Hepatocyte (in vitro differentiated cells): ENCODE measurements around the gene CHCHD6. TPM values are rescaled to one million over a fixed set of nuclear protein-coding genes. Genes with fewer than 3 reads are reported as not detected.

Source experiments
- DNase-seq: peaks from one replicate; pipeline ENCODE4 v3.0.0-alpha.2; 2016; ENCODE audit warnings: low spot score
- H2AFZ ChIP-seq: fragments of 200-600 bp; sonication (generic); 2 replicates; pipeline ENCODE4 v1.6.0; 2016; ENCODE audit warnings: antibody characterized with exemption, mild to moderate bottlenecking
- H3K27ac ChIP-seq: fragments of 200-600 bp; sonication (generic); 2 replicates; pipeline ENCODE4 v1.5.1; 2016; ENCODE audit warnings: mild to moderate bottlenecking
- H3K27me3 ChIP-seq: fragments of 200-600 bp; sonication (generic); 2 replicates; pipeline ENCODE4 v1.6.1; 2016
- H3K36me3 ChIP-seq: fragments of 200-600 bp; sonication (generic); replicated peaks from 2 replicates; pipeline ENCODE4 v1.5.1; 2016; ENCODE audit warnings: low read depth; ENCODE audit not compliant: insufficient read depth
- H3K4me1 ChIP-seq: fragments of 200-600 bp; sonication (generic); 2 replicates; pipeline ENCODE4 v1.5.1; 2016; ENCODE audit warnings: mild to moderate bottlenecking, moderate library complexity; ENCODE audit not compliant: insufficient read depth
- H3K4me2 ChIP-seq: fragments of 200-600 bp; sonication (generic); 2 replicates; pipeline ENCODE4 v1.6.0; 2016
- H3K4me3 ChIP-seq: fragments of 200-600 bp; sonication (generic); 2 replicates; pipeline ENCODE4 v1.5.1; 2016; ENCODE audit warnings: mild to moderate bottlenecking
- H3K79me2 ChIP-seq: fragments of 200-600 bp; sonication (generic); 2 replicates; pipeline ENCODE4 v1.6.0; 2017; ENCODE audit warnings: mild to moderate bottlenecking
- H3K9me2 ChIP-seq: fragments of 200-600 bp; sonication (generic); replicated peaks from 2 replicates; pipeline ENCODE4 v1.6.0; 2017; ENCODE audit warnings: mild to moderate bottlenecking; ENCODE audit not compliant: insufficient read depth
- H3K9me3 ChIP-seq: fragments of 200-600 bp; sonication (generic); 2 replicates; pipeline ENCODE4 v1.5.1; 2016; ENCODE audit warnings: low read depth, mild to moderate bottlenecking
- H4K20me1 ChIP-seq: fragments of 200-600 bp; sonication (generic); 2 replicates; pipeline ENCODE4 v1.6.0; 2016; ENCODE audit warnings: mild to moderate bottlenecking; ENCODE audit not compliant: insufficient read depth, poor library complexity, severe bottlenecking
- CTCF ChIP-seq: fragments of 200-600 bp; sonication (generic); IDR thresholded peaks from 2 replicates; pipeline ENCODE4 v1.5.1; 2016; ENCODE audit warnings: antibody characterized with exemption, mild to moderate bottlenecking; ENCODE audit not compliant: poor library complexity
- EZH2 ChIP-seq: fragments of 200-600 bp; sonication (generic); IDR thresholded peaks from 2 replicates; pipeline ENCODE4 v1.6.1; 2016; ENCODE audit warnings: antibody characterized with exemption, mild to moderate bottlenecking, borderline replicate concordance
- EZH2phosphoT487 ChIP-seq: fragments of 200-600 bp; sonication (generic); IDR thresholded peaks from one replicate; pipeline ENCODE4 v1.6.1; 2018; ENCODE audit warnings: antibody characterized with exemption, mild to moderate bottlenecking, low read depth, moderate library complexity; ENCODE audit not compliant: unreplicated experiment, severe bottlenecking
- WGBS: methylation state at CpG from one replicate; pipeline ENCODE4 v1.1.6; 2016; ENCODE audit warnings: low lambda C conversion rate; ENCODE audit errors: missing lambda C conversion rate; 5-methylcytosine and 5-hydroxymethylcytosine counted together
- polyA plus RNA-seq: library from polyadenylated mRNA; unstranded; fragments of >200 nt; fragmentation: Nextera tagmentation; extraction: Ambion mirVana; gene quantifications from 2 replicates; pipeline ENCODE4 v1.2.1, GENCODE V29; 2016
- total RNA-seq: library from RNA; depleted of rRNA; stranded (reverse); fragments of >200 nt; gene quantifications from 2 replicates; pipeline ENCODE4 v1.2.3, GENCODE V29; 2014

Gene CHCHD6
- total and polyA plus RNA-seq, 2 experiments from 2014 or later, result 13.8 to 19.7 TPM

DNA sequence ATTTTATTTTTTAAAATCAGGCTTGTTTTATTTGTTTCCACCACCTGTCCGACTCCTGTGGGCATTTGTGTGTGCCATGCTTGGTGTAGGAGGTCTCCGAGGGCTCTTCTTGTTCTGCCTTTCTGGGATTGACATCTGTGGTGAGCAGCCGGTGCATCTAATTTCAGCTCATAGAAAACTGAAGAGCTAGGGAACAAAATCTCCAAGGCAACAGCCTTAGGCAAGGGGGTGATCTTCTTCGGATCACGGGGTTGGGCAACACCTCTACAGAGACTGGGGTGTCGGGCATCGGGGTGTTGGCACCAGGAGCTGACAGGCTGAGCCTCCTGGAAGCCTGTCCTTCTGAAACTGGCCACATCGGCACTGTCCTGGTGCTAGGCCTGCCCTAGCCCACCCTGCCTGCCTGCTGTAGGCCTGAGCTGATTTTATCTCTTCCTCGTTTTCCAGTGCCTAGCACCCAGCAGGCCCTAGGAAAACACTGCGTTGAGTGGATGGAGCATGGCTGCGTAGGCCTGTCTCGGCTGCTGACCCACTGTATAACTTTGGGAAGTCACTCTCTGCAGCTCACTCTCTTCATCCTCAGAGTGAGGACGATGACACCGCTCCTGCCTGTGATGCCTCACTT, 10.3 kb downstream of the CHCHD6 start:
- no peaks in the 10 kb centered on the region for H3K9me2 ChIP-seq
- no peak for TF ChIP-seq EZH2
- TF ChIP-seq CTCF, result no peak
- TF ChIP-seq EZH2phosphoT487, result no peak
- no peaks in the 10 kb centered on the region for H3K4me1 ChIP-seq
- no peak overlapping the region for H3K4me3 ChIP-seq
- no peak overlapping the region for H2AFZ ChIP-seq
- no peak overlapping the region for H3K4me2 ChIP-seq
- DNase-seq, result no peak
- no peaks in the 10 kb centered on the region for H3K9me3 ChIP-seq
- H3K27me3 ChIP-seq, result no peaks in the 10 kb centered on the region
- H3K79me2 ChIP-seq, result peaks cover 9% of the 10 kb centered on the region
- no peaks in the 10 kb centered on the region for H4K20me1 ChIP-seq
- H3K27ac ChIP-seq, result no peak overlapping the region
- 93% methylated on average over 14 of the region's 14 CpGs for WGBS
- H3K36me3 ChIP-seq, result no peaks in the 10 kb centered on the region

DNA sequence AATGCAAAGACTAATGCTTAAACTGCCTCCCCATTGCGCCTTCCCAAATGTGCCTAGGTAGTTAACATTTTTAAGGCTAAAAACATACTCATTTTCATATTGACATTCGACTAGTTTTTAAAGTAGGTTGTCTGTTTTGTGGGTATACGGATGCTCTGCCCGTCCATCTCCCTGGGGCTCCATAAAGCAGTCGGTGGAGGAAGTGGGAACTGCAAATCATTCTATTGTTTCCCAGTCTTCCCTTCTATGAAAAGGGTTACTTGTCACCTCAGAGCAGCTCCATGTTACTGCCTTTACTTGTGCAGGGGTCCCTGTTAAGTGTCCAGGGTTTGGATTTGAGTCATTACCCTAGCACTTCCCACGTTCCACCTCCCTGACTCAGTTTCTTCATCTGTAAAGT, 10.9 kb downstream of the CHCHD6 start:
- TF ChIP-seq EZH2, result no peak
- TF ChIP-seq CTCF, result no peak
- TF ChIP-seq EZH2phosphoT487, result no peak
- DNase-seq, result no peak
- no peak overlapping the region for H3K4me3 ChIP-seq
- no peak overlapping the region for H2AFZ ChIP-seq
- 78% methylated on average over 6 of the region's 6 CpGs for WGBS
- H3K9me2 ChIP-seq, result no peaks in the 10 kb centered on the region
- H3K4me1 ChIP-seq, result no peaks in the 10 kb centered on the region
- no peaks in the 10 kb centered on the region for H3K9me3 ChIP-seq
- no peak overlapping the region for H3K4me2 ChIP-seq
- no peaks in the 10 kb centered on the region for H4K20me1 ChIP-seq
- no peaks in the 10 kb centered on the region for H3K36me3 ChIP-seq
- no peaks in the 10 kb centered on the region for H3K27me3 ChIP-seq
- peaks cover 9% of the 10 kb centered on the region for H3K79me2 ChIP-seq
- no peak overlapping the region for H3K27ac ChIP-seq

GRCh38 chr3:126715432-126715831, 11.4 kb downstream of the CHCHD6 start:
- TF ChIP-seq CTCF, result no peak
- no peak for TF ChIP-seq EZH2
- no peak for TF ChIP-seq EZH2phosphoT487

DNA sequence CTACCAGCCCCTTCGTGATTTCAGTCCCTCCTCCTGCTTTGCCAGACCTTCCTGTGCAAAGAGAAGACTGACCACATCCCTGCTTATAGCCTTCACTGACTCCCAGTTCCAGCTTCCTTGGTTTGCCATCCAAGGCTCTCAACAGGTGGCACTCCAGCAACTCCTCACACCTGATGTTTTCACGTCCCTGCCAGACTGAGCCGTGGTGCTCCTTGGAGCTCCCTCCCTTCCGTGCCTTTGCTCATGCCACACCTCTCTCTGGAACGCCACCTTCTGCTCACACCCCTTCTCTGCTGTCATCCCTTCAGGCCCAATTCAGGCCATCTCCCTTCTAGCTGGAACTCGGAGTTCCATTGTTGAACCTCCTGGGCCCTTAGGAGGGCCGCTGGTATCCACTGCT, 12.0 kb downstream of the CHCHD6 start:
- TF ChIP-seq CTCF (no peak), EZH2 (no peak)
- Histone ChIP-seq H3K4me3 (no peak overlapping the region), H3K27me3 (no peaks in the 10 kb centered on the region), H3K79me2 (peaks cover 4% of the 10 kb centered on the region), H3K4me2 (no peak overlapping the region), H3K36me3 (no peaks in the 10 kb centered on the region), H3K9me2 (no peaks in the 10 kb centered on the region), H3K27ac (no peak overlapping the region), H3K9me3 (no peaks in the 10 kb centered on the region), H2AFZ (no peak overlapping the region), H4K20me1 (no peaks in the 10 kb centered on the region), H3K4me1 (no peaks in the 10 kb centered on the region)
- WGBS, result 84% methylated on average over 7 of the region's 7 CpGs
- DNase-seq, result no peak

More at GRCh38 chr3:126715432-126715831, 11.4 kb downstream of the CHCHD6 start:
- H3K27me3 ChIP-seq, result no peaks in the 10 kb centered on the region
- H2AFZ ChIP-seq, result no peak overlapping the region
- H3K4me1 ChIP-seq, result no peaks in the 10 kb centered on the region
- H3K9me2 ChIP-seq, result no peaks in the 10 kb centered on the region
- no peak overlapping the region for H3K4me3 ChIP-seq
- no peak overlapping the region for H3K27ac ChIP-seq
- no peak overlapping the region for H3K4me2 ChIP-seq
- H4K20me1 ChIP-seq, result no peaks in the 10 kb centered on the region
- 67% methylated on average over 1 of the region's 1 CpG for WGBS
- DNase-seq, result no peak
- H3K79me2 ChIP-seq, result peaks cover 8% of the 10 kb centered on the region
- H3K9me3 ChIP-seq, result no peaks in the 10 kb centered on the region
- H3K36me3 ChIP-seq, result no peaks in the 10 kb centered on the region
